WTC11 (cell line): ENCODE results near the gene NLRC5.

Experiments used
- SOX15 ChIP-seq: fragments of 250-450 bp; sonication (Bioruptor Pico); IDR thresholded peaks from 2 replicates; pipeline ENCODE4 v1.9.0; 2021; ENCODE audit warnings: mild to moderate bottlenecking
- ZNF416 ChIP-seq: fragments of 250-450 bp; sonication (Bioruptor Pico); IDR thresholded peaks from 2 replicates; pipeline ENCODE4 v1.9.0; 2021; ENCODE audit warnings: mild to moderate bottlenecking, inconsistent platforms
- TF ChIP-seq, protein P1 (sequence below): fragments of 200-600 bp; IDR thresholded peaks from 2 replicates; pipeline ENCODE4 v1.8.0; 2022; ENCODE audit warnings: antibody characterized with exemption

DNA sequence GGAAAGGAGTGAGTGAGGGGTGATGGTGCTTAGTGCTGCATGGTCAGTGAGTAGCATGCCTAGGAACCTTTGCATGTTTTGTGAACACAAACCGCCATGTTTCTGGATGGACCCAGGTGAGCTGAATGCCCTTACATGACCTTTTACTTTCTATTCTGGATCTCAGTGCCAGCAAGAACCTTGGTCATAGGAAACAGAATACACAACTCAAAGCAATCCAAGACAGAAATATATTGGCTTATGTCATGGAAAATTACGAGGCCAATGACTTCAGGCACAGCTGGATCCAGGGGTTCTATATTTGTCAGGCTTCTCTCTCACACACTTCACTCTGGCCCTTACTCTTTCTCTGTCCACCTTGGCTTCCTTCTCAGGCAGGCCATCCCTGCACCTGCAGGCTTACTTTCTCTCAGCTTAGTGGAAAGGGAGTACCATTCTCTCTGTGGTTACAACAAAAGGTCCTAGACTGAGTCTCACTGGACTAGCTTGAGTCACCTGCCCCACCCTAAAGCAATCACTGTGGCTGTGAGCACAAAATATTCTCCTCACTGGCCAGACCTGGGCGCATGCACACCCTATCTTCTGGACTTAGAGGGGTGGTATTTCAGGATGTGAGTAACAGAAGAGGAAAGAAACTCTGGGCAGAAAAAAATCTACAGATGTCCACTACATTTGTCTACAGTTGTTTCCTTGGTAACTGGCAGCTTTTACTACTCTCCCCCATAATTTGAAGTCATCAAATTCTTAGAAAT is 82.7 kb downstream of the NLRC5 start:
- TF ChIP-seq, protein P1, sequence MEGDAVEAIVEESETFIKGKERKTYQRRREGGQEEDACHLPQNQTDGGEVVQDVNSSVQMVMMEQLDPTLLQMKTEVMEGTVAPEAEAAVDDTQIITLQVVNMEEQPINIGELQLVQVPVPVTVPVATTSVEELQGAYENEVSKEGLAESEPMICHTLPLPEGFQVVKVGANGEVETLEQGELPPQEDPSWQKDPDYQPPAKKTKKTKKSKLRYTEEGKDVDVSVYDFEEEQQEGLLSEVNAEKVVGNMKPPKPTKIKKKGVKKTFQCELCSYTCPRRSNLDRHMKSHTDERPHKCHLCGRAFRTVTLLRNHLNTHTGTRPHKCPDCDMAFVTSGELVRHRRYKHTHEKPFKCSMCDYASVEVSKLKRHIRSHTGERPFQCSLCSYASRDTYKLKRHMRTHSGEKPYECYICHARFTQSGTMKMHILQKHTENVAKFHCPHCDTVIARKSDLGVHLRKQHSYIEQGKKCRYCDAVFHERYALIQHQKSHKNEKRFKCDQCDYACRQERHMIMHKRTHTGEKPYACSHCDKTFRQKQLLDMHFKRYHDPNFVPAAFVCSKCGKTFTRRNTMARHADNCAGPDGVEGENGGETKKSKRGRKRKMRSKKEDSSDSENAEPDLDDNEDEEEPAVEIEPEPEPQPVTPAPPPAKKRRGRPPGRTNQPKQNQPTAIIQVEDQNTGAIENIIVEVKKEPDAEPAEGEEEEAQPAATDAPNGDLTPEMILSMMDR: no peak
- no peak for TF ChIP-seq SOX15 (CRISPR knock-in tag)
- TF ChIP-seq ZNF416 (CRISPR knock-in tag): no peak
